SK-N-SH treated with all-trans-retinoic acid at 6 μM for 48 hours (cell line): ENCODE data around the gene LONP2.

Source experiments
- ATAC-seq: fragments of 200-7000 bp; cut with Tn5 transposase; 3 replicates; pipeline ENCODE4 v1.9.1; 2020; ENCODE audit warnings: mild to moderate bottlenecking, moderate library complexity
- ARNTL ChIP-seq: fragments of 450-650 bp; formaldehyde crosslinking; IDR thresholded peaks from 2 replicates; pipeline ENCODE4 v1.5.0; 2020; ENCODE audit warnings: low read depth, mild to moderate bottlenecking, moderate library complexity, borderline replicate concordance
- BACH2 ChIP-seq: fragments of 250-450 bp; sonication (Bioruptor Pico); IDR thresholded peaks from 2 replicates; pipeline ENCODE4 v1.9.0; 2021; ENCODE audit warnings: mild to moderate bottlenecking, borderline replicate concordance
- CSDC2 ChIP-seq: fragments of 250-450 bp; sonication (Bioruptor Pico); IDR thresholded peaks from 2 replicates; pipeline ENCODE4 v1.5.0; 2020; ENCODE audit warnings: mild to moderate bottlenecking, moderate library complexity
- ESRRG ChIP-seq: fragments of 250-450 bp; sonication (Bioruptor Pico); IDR thresholded peaks from 2 replicates; pipeline ENCODE4 v1.6.1; 2021; ENCODE audit warnings: mild to moderate bottlenecking
- GLIS3 ChIP-seq: fragments of 250-450 bp; sonication (Bioruptor Pico); IDR thresholded peaks from 2 replicates; pipeline ENCODE4 v1.5.0; 2020; ENCODE audit warnings: mild to moderate bottlenecking, moderate library complexity
- ISL1 ChIP-seq: fragments of 250-450 bp; sonication (Bioruptor Pico); IDR thresholded peaks from 2 replicates; pipeline ENCODE4 v2.1.2; 2022; ENCODE audit warnings: mild to moderate bottlenecking, moderate library complexity
- OSR1 ChIP-seq: fragments of 250-450 bp; sonication (Bioruptor Pico); IDR thresholded peaks from 2 replicates; pipeline ENCODE4 v1.8.0; 2022; ENCODE audit warnings: moderate library complexity, mild to moderate bottlenecking, inconsistent platforms
- PPARA ChIP-seq: fragments of 250-450 bp; sonication (Bioruptor Pico); IDR thresholded peaks from 2 replicates; pipeline ENCODE4 v1.5.0; 2020; ENCODE audit warnings: mild to moderate bottlenecking, borderline replicate concordance
- RARB ChIP-seq: fragments of 250-450 bp; sonication (Bioruptor Pico); IDR thresholded peaks from 2 replicates; pipeline ENCODE4 v1.8.0; 2021; ENCODE audit warnings: mild to moderate bottlenecking, moderate library complexity
- SNAI2 ChIP-seq: fragments of 250-450 bp; sonication (Bioruptor Pico); IDR thresholded peaks from 2 replicates; pipeline ENCODE4 v1.5.0; 2020; ENCODE audit warnings: mild to moderate bottlenecking, moderate library complexity
- TCF4 ChIP-seq: fragments of 250-450 bp; sonication (Bioruptor Pico); IDR thresholded peaks from 2 replicates; pipeline ENCODE4 v1.8.0; 2021; ENCODE audit warnings: mild to moderate bottlenecking, moderate library complexity, borderline replicate concordance
- TOX ChIP-seq: fragments of 250-450 bp; sonication (Bioruptor Pico); IDR thresholded peaks from 2 replicates; pipeline ENCODE4 v1.8.0; 2021; ENCODE audit warnings: mild to moderate bottlenecking, moderate library complexity, borderline replicate concordance
- ZC3H10 ChIP-seq: fragments of 250-450 bp; sonication (Bioruptor Pico); IDR thresholded peaks from 2 replicates; pipeline ENCODE4 v1.5.1; 2021; ENCODE audit warnings: mild to moderate bottlenecking, moderate library complexity
- ZFP3 ChIP-seq: fragments of 250-450 bp; sonication (Bioruptor Pico); IDR thresholded peaks from 2 replicates; pipeline ENCODE4 v1.5.0; 2020; ENCODE audit warnings: mild to moderate bottlenecking, moderate library complexity
- ZFP30 ChIP-seq: fragments of 450-650 bp; formaldehyde crosslinking; IDR thresholded peaks from 2 replicates; pipeline ENCODE4 v1.5.0; 2022; ENCODE audit warnings: mild to moderate bottlenecking, moderate library complexity
- ZNF70 ChIP-seq: fragments of 450-650 bp; formaldehyde crosslinking; IDR thresholded peaks from 2 replicates; pipeline ENCODE4 v1.5.0; 2020; ENCODE audit warnings: mild to moderate bottlenecking, moderate library complexity
- TF ChIP-seq, protein P1 (sequence below): fragments of 250-450 bp; sonication (Bioruptor Pico); IDR thresholded peaks from 2 replicates; pipeline ENCODE4 v1.8.0; 2021; ENCODE audit warnings: low read depth, mild to moderate bottlenecking, moderate library complexity, borderline replicate concordance
- TF ChIP-seq, protein P2 (sequence below): fragments of 250-450 bp; sonication (Bioruptor Pico); IDR thresholded peaks from 2 replicates; pipeline ENCODE4 v1.8.0; 2020; ENCODE audit warnings: mild to moderate bottlenecking, moderate library complexity, borderline replicate concordance
- TF ChIP-seq, protein P3 (sequence below): fragments of 250-450 bp; sonication (Bioruptor Pico); IDR thresholded peaks from 2 replicates; pipeline ENCODE4 v1.5.1; 2021; ENCODE audit warnings: mild to moderate bottlenecking, moderate library complexity
- TF ChIP-seq, protein P4 (sequence below): fragments of 250-450 bp; sonication (Bioruptor Pico); IDR thresholded peaks from 2 replicates; pipeline ENCODE4 v1.5.0; 2020; ENCODE audit warnings: mild to moderate bottlenecking, moderate library complexity
- TF ChIP-seq, protein P5 (sequence below): fragments of 250-450 bp; sonication (Bioruptor Pico); IDR thresholded peaks from 2 replicates; pipeline ENCODE4 v1.5.1; 2020; ENCODE audit warnings: low read depth, mild to moderate bottlenecking, moderate library complexity

Gene LONP2

DNA sequence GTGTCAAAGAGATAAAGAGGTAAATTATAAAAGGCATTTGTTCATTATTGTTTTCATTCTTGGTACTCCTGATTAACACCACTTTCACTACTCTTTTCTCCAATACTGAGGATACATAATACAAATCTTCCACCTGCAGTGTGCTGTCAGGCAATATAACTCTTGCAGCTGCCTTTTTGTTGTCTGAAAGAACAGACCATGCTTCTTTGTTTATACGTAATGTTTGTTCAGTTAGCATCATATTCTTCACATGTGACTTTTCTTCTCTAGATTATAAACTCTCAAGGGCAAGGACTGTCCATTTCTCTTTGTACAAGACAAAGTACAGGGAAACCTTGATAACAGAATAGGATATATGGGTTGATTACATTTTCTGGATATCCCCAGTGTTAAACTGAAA is 17.5 kb downstream of the LONP2 start:
- no peak for ATAC-seq
- no peak for TF ChIP-seq CSDC2
- TF ChIP-seq, all 23 proteins: peak for 0

DNA sequence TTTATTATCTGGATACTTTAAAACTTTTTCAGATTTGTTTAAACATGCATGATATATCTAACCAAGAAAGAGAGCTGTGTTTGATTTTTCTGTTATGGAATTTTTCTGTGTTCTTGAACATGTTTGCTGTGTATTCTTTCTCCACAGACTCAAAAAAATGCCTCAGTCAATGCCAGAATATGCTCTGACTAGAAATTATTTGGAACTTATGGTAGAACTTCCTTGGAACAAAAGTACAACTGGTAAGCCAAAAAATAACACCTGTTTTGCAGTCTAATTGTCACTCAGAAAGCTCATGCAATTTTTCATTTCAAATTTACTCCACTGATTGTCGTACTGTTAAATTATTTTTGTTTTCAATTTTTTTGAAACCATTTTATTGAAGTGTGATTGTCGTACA is 18.5 kb downstream of the LONP2 start:
- ATAC-seq = no peak
- no peak for TF ChIP-seq ZNF70
- TF ChIP-seq, protein P1, sequence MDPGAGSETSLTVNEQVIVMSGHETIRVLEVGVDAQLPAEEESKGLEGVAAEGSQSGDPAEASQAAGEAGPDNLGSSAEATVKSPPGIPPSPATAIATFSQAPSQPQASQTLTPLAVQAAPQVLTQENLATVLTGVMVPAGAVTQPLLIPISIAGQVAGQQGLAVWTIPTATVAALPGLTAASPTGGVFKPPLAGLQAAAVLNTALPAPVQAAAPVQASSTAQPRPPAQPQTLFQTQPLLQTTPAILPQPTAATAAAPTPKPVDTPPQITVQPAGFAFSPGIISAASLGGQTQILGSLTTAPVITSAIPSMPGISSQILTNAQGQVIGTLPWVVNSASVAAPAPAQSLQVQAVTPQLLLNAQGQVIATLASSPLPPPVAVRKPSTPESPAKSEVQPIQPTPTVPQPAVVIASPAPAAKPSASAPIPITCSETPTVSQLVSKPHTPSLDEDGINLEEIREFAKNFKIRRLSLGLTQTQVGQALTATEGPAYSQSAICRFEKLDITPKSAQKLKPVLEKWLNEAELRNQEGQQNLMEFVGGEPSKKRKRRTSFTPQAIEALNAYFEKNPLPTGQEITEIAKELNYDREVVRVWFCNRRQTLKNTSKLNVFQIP (CRISPR knock-in tag) = no peak

DNA sequence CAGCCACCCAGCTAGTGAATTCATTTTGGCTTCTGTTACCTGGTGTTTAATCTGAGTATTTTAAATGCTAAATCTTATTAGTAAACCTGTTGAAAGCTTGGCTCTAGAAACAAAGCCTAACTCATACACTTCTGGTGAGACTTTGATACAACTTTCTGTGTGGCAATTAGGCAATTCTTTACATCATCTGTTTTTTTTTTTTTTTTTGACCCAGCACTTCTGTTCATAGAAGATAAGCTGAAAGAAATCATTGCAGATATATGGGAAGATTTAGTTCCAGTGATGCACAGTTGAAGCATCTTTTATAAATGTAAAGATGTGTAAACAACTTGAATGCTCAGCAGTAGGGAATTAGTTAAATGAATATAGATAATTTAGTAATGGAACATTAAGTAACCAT is 24.9 kb downstream of the LONP2 start:
- no peak for ATAC-seq
- TF ChIP-seq ZNF70 (no peak), ZFP3 (no peak), TCF4 (CRISPR knock-in tag) (no peak), ISL1 (CRISPR knock-in tag) (no peak), CSDC2 (no peak), ESRRG (CRISPR knock-in tag) (no peak), PPARA (CRISPR knock-in tag) (no peak), BACH2 (CRISPR knock-in tag) (no peak), RARB (CRISPR knock-in tag) (no peak), ZFP30 (CRISPR knock-in tag) (no peak), SNAI2 (CRISPR knock-in tag) (no peak), TOX (CRISPR knock-in tag) (no peak)
- TF ChIP-seq, protein P2, sequence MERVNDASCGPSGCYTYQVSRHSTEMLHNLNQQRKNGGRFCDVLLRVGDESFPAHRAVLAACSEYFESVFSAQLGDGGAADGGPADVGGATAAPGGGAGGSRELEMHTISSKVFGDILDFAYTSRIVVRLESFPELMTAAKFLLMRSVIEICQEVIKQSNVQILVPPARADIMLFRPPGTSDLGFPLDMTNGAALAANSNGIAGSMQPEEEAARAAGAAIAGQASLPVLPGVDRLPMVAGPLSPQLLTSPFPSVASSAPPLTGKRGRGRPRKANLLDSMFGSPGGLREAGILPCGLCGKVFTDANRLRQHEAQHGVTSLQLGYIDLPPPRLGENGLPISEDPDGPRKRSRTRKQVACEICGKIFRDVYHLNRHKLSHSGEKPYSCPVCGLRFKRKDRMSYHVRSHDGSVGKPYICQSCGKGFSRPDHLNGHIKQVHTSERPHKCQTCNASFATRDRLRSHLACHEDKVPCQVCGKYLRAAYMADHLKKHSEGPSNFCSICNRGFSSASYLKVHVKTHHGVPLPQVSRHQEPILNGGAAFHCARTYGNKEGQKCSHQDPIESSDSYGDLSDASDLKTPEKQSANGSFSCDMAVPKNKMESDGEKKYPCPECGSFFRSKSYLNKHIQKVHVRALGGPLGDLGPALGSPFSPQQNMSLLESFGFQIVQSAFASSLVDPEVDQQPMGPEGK (CRISPR knock-in tag) = no peak
- TF ChIP-seq, protein P3, sequence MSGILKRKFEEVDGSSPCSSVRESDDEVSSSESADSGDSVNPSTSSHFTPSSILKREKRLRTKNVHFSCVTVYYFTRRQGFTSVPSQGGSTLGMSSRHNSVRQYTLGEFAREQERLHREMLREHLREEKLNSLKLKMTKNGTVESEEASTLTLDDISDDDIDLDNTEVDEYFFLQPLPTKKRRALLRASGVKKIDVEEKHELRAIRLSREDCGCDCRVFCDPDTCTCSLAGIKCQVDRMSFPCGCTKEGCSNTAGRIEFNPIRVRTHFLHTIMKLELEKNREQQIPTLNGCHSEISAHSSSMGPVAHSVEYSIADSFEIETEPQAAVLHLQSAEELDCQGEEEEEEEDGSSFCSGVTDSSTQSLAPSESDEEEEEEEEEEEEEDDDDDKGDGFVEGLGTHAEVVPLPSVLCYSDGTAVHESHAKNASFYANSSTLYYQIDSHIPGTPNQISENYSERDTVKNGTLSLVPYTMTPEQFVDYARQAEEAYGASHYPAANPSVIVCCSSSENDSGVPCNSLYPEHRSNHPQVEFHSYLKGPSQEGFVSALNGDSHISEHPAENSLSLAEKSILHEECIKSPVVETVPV = no peak
- TF ChIP-seq, protein P4, sequence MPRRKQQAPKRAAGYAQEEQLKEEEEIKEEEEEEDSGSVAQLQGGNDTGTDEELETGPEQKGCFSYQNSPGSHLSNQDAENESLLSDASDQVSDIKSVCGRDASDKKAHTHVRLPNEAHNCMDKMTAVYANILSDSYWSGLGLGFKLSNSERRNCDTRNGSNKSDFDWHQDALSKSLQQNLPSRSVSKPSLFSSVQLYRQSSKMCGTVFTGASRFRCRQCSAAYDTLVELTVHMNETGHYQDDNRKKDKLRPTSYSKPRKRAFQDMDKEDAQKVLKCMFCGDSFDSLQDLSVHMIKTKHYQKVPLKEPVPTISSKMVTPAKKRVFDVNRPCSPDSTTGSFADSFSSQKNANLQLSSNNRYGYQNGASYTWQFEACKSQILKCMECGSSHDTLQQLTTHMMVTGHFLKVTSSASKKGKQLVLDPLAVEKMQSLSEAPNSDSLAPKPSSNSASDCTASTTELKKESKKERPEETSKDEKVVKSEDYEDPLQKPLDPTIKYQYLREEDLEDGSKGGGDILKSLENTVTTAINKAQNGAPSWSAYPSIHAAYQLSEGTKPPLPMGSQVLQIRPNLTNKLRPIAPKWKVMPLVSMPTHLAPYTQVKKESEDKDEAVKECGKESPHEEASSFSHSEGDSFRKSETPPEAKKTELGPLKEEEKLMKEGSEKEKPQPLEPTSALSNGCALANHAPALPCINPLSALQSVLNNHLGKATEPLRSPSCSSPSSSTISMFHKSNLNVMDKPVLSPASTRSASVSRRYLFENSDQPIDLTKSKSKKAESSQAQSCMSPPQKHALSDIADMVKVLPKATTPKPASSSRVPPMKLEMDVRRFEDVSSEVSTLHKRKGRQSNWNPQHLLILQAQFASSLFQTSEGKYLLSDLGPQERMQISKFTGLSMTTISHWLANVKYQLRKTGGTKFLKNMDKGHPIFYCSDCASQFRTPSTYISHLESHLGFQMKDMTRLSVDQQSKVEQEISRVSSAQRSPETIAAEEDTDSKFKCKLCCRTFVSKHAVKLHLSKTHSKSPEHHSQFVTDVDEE (CRISPR knock-in tag) = no peak
- TF ChIP-seq, protein P5, sequence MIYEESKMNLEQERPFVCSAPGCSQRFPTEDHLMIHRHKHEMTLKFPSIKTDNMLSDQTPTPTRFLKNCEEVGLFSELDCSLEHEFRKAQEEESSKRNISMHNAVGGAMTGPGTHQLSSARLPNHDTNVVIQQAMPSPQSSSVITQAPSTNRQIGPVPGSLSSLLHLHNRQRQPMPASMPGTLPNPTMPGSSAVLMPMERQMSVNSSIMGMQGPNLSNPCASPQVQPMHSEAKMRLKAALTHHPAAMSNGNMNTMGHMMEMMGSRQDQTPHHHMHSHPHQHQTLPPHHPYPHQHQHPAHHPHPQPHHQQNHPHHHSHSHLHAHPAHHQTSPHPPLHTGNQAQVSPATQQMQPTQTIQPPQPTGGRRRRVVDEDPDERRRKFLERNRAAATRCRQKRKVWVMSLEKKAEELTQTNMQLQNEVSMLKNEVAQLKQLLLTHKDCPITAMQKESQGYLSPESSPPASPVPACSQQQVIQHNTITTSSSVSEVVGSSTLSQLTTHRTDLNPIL (CRISPR knock-in tag) = no peak
- TF ChIP-seq, protein P1 (CRISPR knock-in tag) = no peak

DNA sequence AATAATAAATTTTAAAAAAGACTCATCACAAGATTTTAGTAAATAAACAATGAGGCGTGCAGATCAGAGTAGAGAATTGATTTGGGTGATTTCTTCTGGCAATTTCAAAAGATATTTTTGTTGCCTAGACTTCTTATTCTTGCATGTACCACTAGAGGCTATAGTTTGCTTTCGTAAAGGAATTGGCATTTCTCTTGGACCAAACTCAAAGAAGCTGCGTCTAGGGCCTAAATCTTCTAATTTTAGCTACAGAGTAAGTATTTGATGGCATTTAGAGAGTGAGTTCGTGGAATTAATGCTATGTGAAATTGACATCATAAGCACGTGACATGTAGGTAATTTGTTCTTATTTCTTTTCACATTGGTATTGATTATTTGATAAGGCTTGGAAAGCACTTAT is 27.6 kb downstream of the LONP2 start:
- no peak for ATAC-seq
- no peak for TF ChIP-seq CSDC2
- TF ChIP-seq GLIS3 (CRISPR knock-in tag) = no peak
- no peak for TF ChIP-seq ZC3H10 (CRISPR knock-in tag)
- TF ChIP-seq, protein P2 (CRISPR knock-in tag) = no peak
- no peak for TF ChIP-seq SNAI2 (CRISPR knock-in tag)
- TF ChIP-seq, protein P4 (CRISPR knock-in tag) = no peak
- no peak for TF ChIP-seq ZFP3
- no peak for TF ChIP-seq ARNTL (CRISPR knock-in tag)
- TF ChIP-seq OSR1 (CRISPR knock-in tag) = no peak
